ENCODE measurements around the gene SORBS1.

GRCh38 chr10:95500649-95501048, 60.5 kb downstream of the SORBS1 start:
- TF ChIP-seq EZH2 (IDR thresholded peaks at IDR 0.05; ENCODE audit: borderline replicate concordance, low read depth, low read length, severe bottlenecking) (no peak), CTCF (IDR thresholded peaks at IDR 0.05; ENCODE audit: extremely low read depth in 1 of 2, insufficient read depth in 1 of 2, low read depth in 1 of 2, low read length in 2 of 2) (no peak), POLR2A (IDR thresholded peaks at IDR 0.05; ENCODE audit: low read depth, low read length) (no peak), POLR2AphosphoS5 (IDR thresholded peaks at IDR 0.05; ENCODE audit: insufficient read depth, low read depth, low read length) (no peak), MAX (IDR thresholded peaks at IDR 0.05; ENCODE audit: insufficient read depth, insufficient read length) (no peak)

Data from endothelial cell of umbilical vein (primary cell).